ENCODE data around the gene NYNRIN.

DNA sequence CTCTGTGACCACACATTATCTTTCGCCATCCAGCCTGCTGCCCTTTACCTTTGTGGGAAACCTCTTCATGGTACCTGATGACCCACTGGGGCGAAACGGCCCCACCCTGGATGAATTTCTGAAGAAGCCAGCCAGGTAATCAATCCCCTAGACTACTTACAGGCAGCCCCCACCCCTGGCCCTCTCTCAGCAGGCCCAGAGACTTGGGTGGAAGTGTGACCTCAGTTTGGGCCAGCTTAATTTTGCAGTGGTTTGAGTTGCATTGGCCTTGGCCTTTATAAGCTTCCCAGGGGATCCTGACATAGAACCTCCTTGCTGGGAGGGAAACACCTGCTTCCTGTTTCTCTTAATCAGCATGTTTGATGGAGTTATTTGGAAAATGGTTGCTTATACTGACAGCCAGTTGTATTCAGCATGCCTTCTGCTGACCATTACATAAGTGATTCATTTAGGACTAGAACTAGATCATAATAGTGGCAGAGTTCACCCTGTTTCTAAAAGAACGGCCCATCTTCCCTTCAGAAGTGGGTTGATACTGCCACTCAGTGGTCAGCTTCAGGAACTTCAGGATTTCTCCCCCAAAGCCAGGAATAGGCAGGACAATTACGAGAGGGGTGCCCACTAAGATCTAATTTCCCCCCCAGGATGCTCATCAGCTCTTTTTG is 37.7 kb downstream of the NYNRIN start:
- TF ChIP-seq, protein P1, sequence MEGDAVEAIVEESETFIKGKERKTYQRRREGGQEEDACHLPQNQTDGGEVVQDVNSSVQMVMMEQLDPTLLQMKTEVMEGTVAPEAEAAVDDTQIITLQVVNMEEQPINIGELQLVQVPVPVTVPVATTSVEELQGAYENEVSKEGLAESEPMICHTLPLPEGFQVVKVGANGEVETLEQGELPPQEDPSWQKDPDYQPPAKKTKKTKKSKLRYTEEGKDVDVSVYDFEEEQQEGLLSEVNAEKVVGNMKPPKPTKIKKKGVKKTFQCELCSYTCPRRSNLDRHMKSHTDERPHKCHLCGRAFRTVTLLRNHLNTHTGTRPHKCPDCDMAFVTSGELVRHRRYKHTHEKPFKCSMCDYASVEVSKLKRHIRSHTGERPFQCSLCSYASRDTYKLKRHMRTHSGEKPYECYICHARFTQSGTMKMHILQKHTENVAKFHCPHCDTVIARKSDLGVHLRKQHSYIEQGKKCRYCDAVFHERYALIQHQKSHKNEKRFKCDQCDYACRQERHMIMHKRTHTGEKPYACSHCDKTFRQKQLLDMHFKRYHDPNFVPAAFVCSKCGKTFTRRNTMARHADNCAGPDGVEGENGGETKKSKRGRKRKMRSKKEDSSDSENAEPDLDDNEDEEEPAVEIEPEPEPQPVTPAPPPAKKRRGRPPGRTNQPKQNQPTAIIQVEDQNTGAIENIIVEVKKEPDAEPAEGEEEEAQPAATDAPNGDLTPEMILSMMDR (IDR thresholded peaks at IDR 0.05): peak; percentile 70 to 89 (median 74)
- no peak for TF ChIP-seq POLR2A (IDR thresholded peaks at IDR 0.05)
